Progenitor cell of endocrine pancreas (in vitro differentiated cells): ENCODE results near the gene GNG12. TPM values are rescaled to one million over a fixed set of nuclear protein-coding genes. Genes with fewer than 3 reads are reported as not detected.

Experiments used
- DNase-seq: peaks from one replicate; pipeline ENCODE4 v3.0.0; 2021; ENCODE audit warnings: low spot score; ENCODE audit not compliant: unreplicated experiment
- H3K27ac Mint-ChIP-seq: 2 replicates; pipeline ENCODE4 v1.8.0; 2021; ENCODE audit warnings: mild to moderate bottlenecking, moderate library complexity, mixed read lengths
- H3K27me3 Mint-ChIP-seq: 2 replicates; pipeline ENCODE4 v1.8.0; 2021; ENCODE audit warnings: mixed read lengths
- H3K36me3 Mint-ChIP-seq: 2 replicates; pipeline ENCODE4 v1.8.0; 2022; ENCODE audit warnings: mixed read lengths; ENCODE audit not compliant: insufficient read depth
- H3K4me1 Mint-ChIP-seq: 2 replicates; pipeline ENCODE4 v1.8.0; 2021; ENCODE audit warnings: low read depth, mixed read lengths
- H3K4me3 Mint-ChIP-seq: 2 replicates; pipeline ENCODE4 v1.8.0; 2021; ENCODE audit warnings: low read depth, mild to moderate bottlenecking, moderate library complexity, mixed read lengths
- H3K9me3 Mint-ChIP-seq: 2 replicates; pipeline ENCODE4 v1.8.0; 2021; ENCODE audit warnings: low read depth, mixed read lengths
- total RNA-seq: library from RNA; stranded (reverse); gene quantifications from 2 replicates; pipeline ENCODE4 v1.2.1, GENCODE V29; 2021
- TF ChIP-seq, protein P1 (sequence below): fragments of 200-600 bp; sonication (generic); IDR thresholded peaks from one replicate; pipeline ENCODE4 v1.5.0; 2021; ENCODE audit warnings: antibody characterized with exemption, mild to moderate bottlenecking; ENCODE audit not compliant: unreplicated experiment

The GNG12 gene
- total RNA-seq, 1 donor from 2014 or later: 8.9 TPM

- Mint-ChIP-seq H3K9me3 (no peaks in the 10 kb centered on the region), H3K27ac (peak overlapping the region; percentile 5), H3K4me1 (peaks cover 26% of the 10 kb centered on the region), H3K36me3 (peaks cover 6% of the 10 kb centered on the region), H3K27me3 (no peaks in the 10 kb centered on the region), H3K4me3 (no peak overlapping the region)
- DNase-seq: no peak
- TF ChIP-seq, protein P1, sequence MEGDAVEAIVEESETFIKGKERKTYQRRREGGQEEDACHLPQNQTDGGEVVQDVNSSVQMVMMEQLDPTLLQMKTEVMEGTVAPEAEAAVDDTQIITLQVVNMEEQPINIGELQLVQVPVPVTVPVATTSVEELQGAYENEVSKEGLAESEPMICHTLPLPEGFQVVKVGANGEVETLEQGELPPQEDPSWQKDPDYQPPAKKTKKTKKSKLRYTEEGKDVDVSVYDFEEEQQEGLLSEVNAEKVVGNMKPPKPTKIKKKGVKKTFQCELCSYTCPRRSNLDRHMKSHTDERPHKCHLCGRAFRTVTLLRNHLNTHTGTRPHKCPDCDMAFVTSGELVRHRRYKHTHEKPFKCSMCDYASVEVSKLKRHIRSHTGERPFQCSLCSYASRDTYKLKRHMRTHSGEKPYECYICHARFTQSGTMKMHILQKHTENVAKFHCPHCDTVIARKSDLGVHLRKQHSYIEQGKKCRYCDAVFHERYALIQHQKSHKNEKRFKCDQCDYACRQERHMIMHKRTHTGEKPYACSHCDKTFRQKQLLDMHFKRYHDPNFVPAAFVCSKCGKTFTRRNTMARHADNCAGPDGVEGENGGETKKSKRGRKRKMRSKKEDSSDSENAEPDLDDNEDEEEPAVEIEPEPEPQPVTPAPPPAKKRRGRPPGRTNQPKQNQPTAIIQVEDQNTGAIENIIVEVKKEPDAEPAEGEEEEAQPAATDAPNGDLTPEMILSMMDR: no peak
These were observed 122.8 kb downstream of the GNG12 start for GRCh38 chr1:67710417-67710816.

DNA sequence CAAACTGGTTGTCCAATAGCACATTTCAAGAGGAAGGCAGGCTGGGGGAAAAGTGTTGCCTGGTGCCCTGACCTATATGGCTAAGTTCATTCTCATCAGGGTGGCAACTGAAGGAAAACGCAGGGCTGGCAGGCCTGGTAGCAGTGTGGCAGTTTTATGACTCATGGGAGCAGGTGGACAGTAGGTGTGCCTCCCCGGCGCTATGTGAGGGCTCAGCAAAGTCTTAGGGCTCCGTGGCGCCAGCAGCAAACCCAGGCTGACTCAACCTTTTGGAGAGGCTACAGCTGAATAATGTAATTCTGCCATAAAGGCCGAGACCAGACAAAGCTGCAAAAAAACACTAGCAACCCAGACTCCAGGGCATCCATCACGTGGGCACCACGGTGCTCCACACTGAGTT, 124.7 kb downstream of the GNG12 start:
- Mint-ChIP-seq H3K9me3 (no peaks in the 10 kb centered on the region), H3K36me3 (peaks cover 6% of the 10 kb centered on the region), H3K4me1 (peaks cover 22% of the 10 kb centered on the region), H3K27ac (no peak overlapping the region), H3K27me3 (no peaks in the 10 kb centered on the region), H3K4me3 (no peak overlapping the region)
- DNase-seq: no peak
- TF ChIP-seq, protein P1: no peak

DNA sequence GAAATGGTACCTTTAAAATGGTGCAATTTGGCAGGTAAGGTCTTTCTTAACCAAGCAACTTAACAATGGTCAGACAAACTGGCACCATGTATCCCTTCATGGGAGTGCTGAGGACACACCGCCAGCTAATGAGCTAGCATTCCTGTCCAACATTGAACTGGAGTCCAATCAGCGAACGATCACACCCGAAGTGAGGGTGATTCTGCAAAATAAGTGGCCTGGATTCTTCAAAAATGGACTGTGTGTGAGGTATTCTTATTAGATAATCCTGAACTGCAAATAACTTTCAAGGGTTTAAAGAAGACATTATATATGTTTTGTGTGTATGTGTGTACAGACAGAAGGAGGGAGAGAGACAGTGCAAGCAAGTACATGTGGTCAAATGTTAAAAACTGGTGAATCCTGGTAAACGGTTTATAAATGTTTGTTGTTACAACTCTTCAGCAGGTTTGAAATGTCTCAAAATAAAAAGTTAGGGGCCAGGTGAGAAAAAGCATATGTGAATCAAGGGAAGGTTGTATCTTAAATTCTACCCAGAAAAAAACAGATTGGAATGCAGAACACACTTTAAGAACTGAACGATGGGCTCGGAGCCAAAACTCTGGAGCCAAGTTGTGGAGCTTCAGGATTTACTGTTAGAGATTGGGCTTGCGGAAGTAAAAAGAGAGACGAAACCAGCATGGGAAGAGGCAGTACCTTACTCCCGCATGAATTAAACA, 127.4 kb downstream of the GNG12 start:
- H3K4me3 Mint-ChIP-seq: no peak overlapping the region
- no peak for DNase-seq
- no peak overlapping the region for H3K27ac Mint-ChIP-seq
- H3K36me3 Mint-ChIP-seq: peaks cover 7% of the 10 kb centered on the region
- H3K27me3 Mint-ChIP-seq: no peaks in the 10 kb centered on the region
- H3K9me3 Mint-ChIP-seq: no peaks in the 10 kb centered on the region
- H3K4me1 Mint-ChIP-seq: peaks cover 11% of the 10 kb centered on the region
- TF ChIP-seq, protein P1: no peak

DNA sequence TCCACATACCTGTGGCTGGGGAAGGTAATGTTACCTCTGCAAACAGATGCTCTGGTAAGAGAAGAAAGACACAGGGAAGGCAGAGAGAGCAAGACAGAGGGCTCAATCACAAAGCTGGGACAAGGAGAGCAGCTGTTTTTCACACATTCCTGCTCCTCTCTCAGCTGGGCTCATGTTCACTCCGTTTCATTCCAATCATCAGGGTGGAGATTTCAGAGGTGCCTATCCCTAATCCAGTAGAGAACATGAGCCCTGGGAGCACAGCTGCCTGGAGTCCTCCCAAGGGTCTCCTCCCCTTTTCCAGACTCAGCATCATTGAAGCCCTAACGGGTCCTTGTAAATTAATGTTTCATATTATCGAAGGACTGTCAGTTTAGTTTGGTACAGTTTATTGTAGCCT, 128.9 kb downstream of the GNG12 start:
- Mint-ChIP-seq H3K9me3 (no peaks in the 10 kb centered on the region), H3K27me3 (no peaks in the 10 kb centered on the region), H3K4me3 (no peak overlapping the region), H3K27ac (no peak overlapping the region), H3K4me1 (peaks cover 13% of the 10 kb centered on the region), H3K36me3 (peaks cover 7% of the 10 kb centered on the region)
- DNase-seq: no peak
- TF ChIP-seq, protein P1: no peak

DNA sequence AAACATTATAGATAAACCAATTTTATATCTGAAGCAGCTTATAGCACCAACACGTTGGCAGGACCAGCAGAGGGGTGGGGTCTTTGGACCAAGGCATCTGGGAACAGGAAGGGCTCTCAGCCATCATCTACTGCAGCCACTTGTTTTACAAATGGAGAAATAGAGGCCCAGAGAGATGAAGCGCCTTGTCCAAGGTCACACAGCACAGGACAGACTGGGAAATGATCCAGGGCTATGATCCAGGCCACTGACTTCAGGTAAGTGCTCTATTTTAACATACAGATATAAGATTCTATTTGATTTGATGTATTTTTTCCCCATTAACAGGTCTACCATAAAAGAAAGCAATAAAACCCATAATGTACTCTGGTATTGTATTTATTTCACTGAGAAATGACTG, 131.4 kb downstream of the GNG12 start:
- H3K4me1 Mint-ChIP-seq: peaks cover 14% of the 10 kb centered on the region
- no peak overlapping the region for H3K4me3 Mint-ChIP-seq
- no peaks in the 10 kb centered on the region for H3K9me3 Mint-ChIP-seq
- TF ChIP-seq, protein P1: no peak
- H3K27ac Mint-ChIP-seq: no peak overlapping the region
- no peaks in the 10 kb centered on the region for H3K27me3 Mint-ChIP-seq
- DNase-seq: no peak
- peaks cover 5% of the 10 kb centered on the region for H3K36me3 Mint-ChIP-seq
